Duodenal mucosa (tissue), 2 donors: ENCODE results near the gene GFRA4.

Source experiments
- H3K27ac ChIP-seq: one replicate; pipeline ENCODE4 v1.7.0; 2013; ENCODE audit warnings: low read depth, low read length
- H3K27me3 ChIP-seq, 2 donors: one replicate each; pipeline ENCODE4 v1.7.0; 2013; ENCODE audit warnings: low read length in 2 of 2, control low read depth in 1 of 2; ENCODE audit not compliant: insufficient read depth in 2 of 2, control insufficient read depth in 1 of 2
- H3K36me3 ChIP-seq, 2 donors: one replicate each; pipeline ENCODE4 v1.7.0; 2013; ENCODE audit warnings: low read length in 2 of 2, control low read depth in 1 of 2; ENCODE audit not compliant: insufficient read depth in 2 of 2, control insufficient read depth in 1 of 2
- H3K4me1 ChIP-seq, 2 donors: one replicate each; pipeline ENCODE4 v1.7.0; 2013; ENCODE audit warnings: low read length in 2 of 2, control low read depth in 1 of 2; ENCODE audit not compliant: insufficient read depth in 2 of 2, control insufficient read depth in 1 of 2
- H3K4me3 ChIP-seq, 2 donors: one replicate each; pipeline ENCODE4 v1.7.0; 2013; ENCODE audit warnings: low read length in 2 of 2, low read depth in 1 of 2
- H3K9ac ChIP-seq, 2 donors: one replicate each; pipeline ENCODE4 v1.7.0; 2013; ENCODE audit warnings: low read length in 2 of 2, low read depth in 1 of 2
- H3K9me3 ChIP-seq, 2 donors: one replicate each; pipeline ENCODE4 v1.7.0; 2013; ENCODE audit warnings: low read length in 2 of 2, control low read depth in 1 of 2; ENCODE audit not compliant: control insufficient read depth in 1 of 2

Gene GFRA4

GRCh38 chr20:3661814-3662665 is 1.2 kb downstream of the GFRA4 start:
- Histone ChIP-seq H3K27ac (no peak overlapping the region), H3K9ac (no peak overlapping the region), H3K9me3 (no peaks in the 10 kb centered on the region), H3K36me3 (no peaks in the 10 kb centered on the region), H3K4me3 (no peak overlapping the region), H3K27me3 (peaks cover 33 to 41% of the 10 kb centered on the region in 2 donors), H3K4me1 (peaks cover 4 to 16% of the 10 kb centered on the region in 2 donors)

- H3K27me3 ChIP-seq: peaks cover 33 to 41% of the 10 kb centered on the region in 2 donors
- H3K36me3 ChIP-seq: no peaks in the 10 kb centered on the region
- no peak overlapping the region for H3K9ac ChIP-seq
- H3K4me3 ChIP-seq: no peak overlapping the region
- peaks cover 4 to 14% of the 10 kb centered on the region in 2 donors for H3K4me1 ChIP-seq
- no peaks in the 10 kb centered on the region for H3K9me3 ChIP-seq
- no peak overlapping the region for H3K27ac ChIP-seq
These were observed 2.0 kb downstream of the GFRA4 start for GRCh38 chr20:3661060-3661813.

- Histone ChIP-seq H3K36me3 (no peaks in the 10 kb centered on the region), H3K27ac (no peak overlapping the region), H3K4me3 (no peak overlapping the region), H3K4me1 (peaks cover 0 to 9% of the 10 kb centered on the region in 2 donors), H3K27me3 (peaks cover 33 to 41% of the 10 kb centered on the region in 2 donors), H3K9ac (no peak overlapping the region), H3K9me3 (no peaks in the 10 kb centered on the region)
These were observed 2.7 kb downstream of the GFRA4 start for GRCh38 chr20:3660262-3661059.

- Histone ChIP-seq H3K4me3 (no peak overlapping the region), H3K36me3 (no peaks in the 10 kb centered on the region), H3K9me3 (no peaks in the 10 kb centered on the region), H3K9ac (no peak overlapping the region), H3K4me1 (peaks cover 0 to 9% of the 10 kb centered on the region in 2 donors), H3K27me3 (peaks cover 33 to 41% of the 10 kb centered on the region in 2 donors), H3K27ac (no peak overlapping the region)
These were observed 3.5 kb downstream of the GFRA4 start for GRCh38 chr20:3659492-3660261.

- Histone ChIP-seq H3K9me3 (no peaks in the 10 kb centered on the region), H3K4me1 (peaks cover 0 to 9% of the 10 kb centered on the region in 2 donors), H3K4me3 (no peak overlapping the region), H3K36me3 (no peaks in the 10 kb centered on the region), H3K27me3 (peaks cover 33 to 41% of the 10 kb centered on the region in 2 donors), H3K27ac (no peak overlapping the region), H3K9ac (no peak overlapping the region)
These were observed 4.3 kb downstream of the GFRA4 start for GRCh38 chr20:3658716-3659491.

GRCh38 chr20:3658019-3658715 is 5.0 kb downstream of the GFRA4 start:
- H3K27ac ChIP-seq: no peak overlapping the region
- H3K9me3 ChIP-seq: no peaks in the 10 kb centered on the region
- no peak overlapping the region for H3K4me3 ChIP-seq
- H3K9ac ChIP-seq: no peak overlapping the region
- H3K36me3 ChIP-seq: no peaks in the 10 kb centered on the region
- peaks cover 29 to 40% of the 10 kb centered on the region in 2 donors for H3K27me3 ChIP-seq
- H3K4me1 ChIP-seq: peaks cover 2 to 9% of the 10 kb centered on the region in 2 donors

- no peak overlapping the region for H3K27ac ChIP-seq
- peaks cover 4 to 9% of the 10 kb centered on the region in 2 donors for H3K4me1 ChIP-seq
- H3K9ac ChIP-seq: no peak overlapping the region
- H3K9me3 ChIP-seq: no peaks in the 10 kb centered on the region
- peaks cover 5 to 13% of the 10 kb centered on the region in 2 donors for H3K36me3 ChIP-seq
- no peak overlapping the region for H3K4me3 ChIP-seq
- peaks cover 5 to 13% of the 10 kb centered on the region in 2 donors for H3K27me3 ChIP-seq
These were observed 8.1 kb downstream of the GFRA4 start for GRCh38 chr20:3655131-3655405.

GRCh38 chr20:3654326-3655130 is 8.7 kb downstream of the GFRA4 start:
- Histone ChIP-seq H3K27me3 (peaks cover under 1 to 8% of the 10 kb centered on the region in 2 donors), H3K27ac (no peak overlapping the region), H3K36me3 (peaks cover 9 to 17% of the 10 kb centered on the region in 2 donors), H3K4me3 (no peak overlapping the region), H3K9ac (no peak overlapping the region), H3K9me3 (no peaks in the 10 kb centered on the region), H3K4me1 (peaks cover 4 to 9% of the 10 kb centered on the region in 2 donors)
